Measurements from ENCODE around the gene DARS2.

DNA sequence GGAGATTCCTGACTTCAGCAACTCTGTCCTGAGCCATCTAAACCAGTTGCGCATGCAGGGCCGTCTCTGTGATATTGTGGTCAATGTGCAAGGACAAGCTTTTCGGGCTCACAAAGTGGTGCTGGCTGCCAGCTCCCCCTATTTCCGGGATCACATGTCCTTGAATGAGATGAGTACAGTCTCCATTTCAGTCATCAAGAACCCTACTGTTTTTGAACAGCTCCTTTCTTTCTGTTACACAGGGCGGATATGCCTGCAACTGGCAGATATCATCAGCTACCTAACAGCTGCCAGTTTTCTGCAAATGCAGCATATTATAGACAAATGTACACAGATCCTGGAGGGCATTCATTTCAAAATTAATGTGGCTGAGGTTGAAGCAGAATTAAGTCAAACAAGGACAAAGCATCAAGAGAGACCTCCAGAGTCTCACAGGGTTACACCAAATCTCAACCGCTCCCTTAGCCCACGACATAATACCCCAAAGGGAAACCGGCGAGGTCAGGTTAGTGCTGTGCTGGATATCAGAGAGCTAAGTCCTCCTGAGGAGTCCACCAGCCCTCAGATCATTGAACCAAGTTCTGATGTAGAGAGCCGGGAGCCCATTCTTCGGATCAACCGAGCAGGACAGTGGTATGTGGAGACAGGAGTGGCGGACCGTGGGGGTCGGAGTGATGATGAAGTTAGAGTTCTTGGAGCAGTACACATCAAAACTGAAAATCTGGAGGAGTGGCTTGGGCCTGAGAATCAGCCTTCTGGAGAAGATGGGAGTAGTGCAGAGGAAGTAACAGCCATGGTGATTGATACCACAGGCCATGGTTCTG, 46.0 kb downstream of the DARS2 start:
- TF ChIP-seq, protein P1, sequence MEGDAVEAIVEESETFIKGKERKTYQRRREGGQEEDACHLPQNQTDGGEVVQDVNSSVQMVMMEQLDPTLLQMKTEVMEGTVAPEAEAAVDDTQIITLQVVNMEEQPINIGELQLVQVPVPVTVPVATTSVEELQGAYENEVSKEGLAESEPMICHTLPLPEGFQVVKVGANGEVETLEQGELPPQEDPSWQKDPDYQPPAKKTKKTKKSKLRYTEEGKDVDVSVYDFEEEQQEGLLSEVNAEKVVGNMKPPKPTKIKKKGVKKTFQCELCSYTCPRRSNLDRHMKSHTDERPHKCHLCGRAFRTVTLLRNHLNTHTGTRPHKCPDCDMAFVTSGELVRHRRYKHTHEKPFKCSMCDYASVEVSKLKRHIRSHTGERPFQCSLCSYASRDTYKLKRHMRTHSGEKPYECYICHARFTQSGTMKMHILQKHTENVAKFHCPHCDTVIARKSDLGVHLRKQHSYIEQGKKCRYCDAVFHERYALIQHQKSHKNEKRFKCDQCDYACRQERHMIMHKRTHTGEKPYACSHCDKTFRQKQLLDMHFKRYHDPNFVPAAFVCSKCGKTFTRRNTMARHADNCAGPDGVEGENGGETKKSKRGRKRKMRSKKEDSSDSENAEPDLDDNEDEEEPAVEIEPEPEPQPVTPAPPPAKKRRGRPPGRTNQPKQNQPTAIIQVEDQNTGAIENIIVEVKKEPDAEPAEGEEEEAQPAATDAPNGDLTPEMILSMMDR (IDR thresholded peaks at IDR 0.05; ENCODE audit: low read length) = no peak
- TF ChIP-seq EZH2 (IDR thresholded peaks at IDR 0.05; ENCODE audit: borderline replicate concordance, low read length) = no peak

Measured in OCI-LY1 (cell line).